Lower leg skin (tissue), 3 donors: Measurements from ENCODE around the gene HLA-DRB1.
"Not testable (repeated sequence)": the region's sequence is repeated elsewhere in the genome, so short reads cannot be mapped to it uniquely, and the experiment has no call there.

Source experiments
- CTCF ChIP-seq, 3 donors: fragments of 450-650 bp; IDR thresholded peaks; one replicate each; pipeline ENCODE4 v1.5.1; 2016; ENCODE audit warnings: antibody characterized with exemption in 3 of 3, mild to moderate bottlenecking in 3 of 3, moderate library complexity in 2 of 3
- POLR2A ChIP-seq, 2 donors: fragments of 450-650 bp; IDR thresholded peaks; one replicate each; pipeline ENCODE4 v1.6.1; 2016 to 2017; ENCODE audit warnings: antibody characterized with exemption in 2 of 2, mild to moderate bottlenecking in 1 of 2, moderate library complexity in 1 of 2

- not testable (repeated sequence) for TF ChIP-seq CTCF, POLR2A (IDR thresholded peaks at IDR 0.05)
Observed at GRCh38 chr6:32590713-32591112, 1.1 kb upstream of the HLA-DRB1 start.
